HG03378 (cell line): ENCODE data around the gene FBXO41.
A peak's percentile ranks its signal among the peaks of the same experiment; 100 is the strongest.

Experiments
- ATAC-seq: cut with Tn5 transposase; IDR thresholded peaks from one replicate; pipeline ENCODE4 v1.9.1; 2021; ENCODE audit warnings: mild to moderate bottlenecking, moderate library complexity; ENCODE audit not compliant: unreplicated experiment

The FBXO41 gene

DNA sequence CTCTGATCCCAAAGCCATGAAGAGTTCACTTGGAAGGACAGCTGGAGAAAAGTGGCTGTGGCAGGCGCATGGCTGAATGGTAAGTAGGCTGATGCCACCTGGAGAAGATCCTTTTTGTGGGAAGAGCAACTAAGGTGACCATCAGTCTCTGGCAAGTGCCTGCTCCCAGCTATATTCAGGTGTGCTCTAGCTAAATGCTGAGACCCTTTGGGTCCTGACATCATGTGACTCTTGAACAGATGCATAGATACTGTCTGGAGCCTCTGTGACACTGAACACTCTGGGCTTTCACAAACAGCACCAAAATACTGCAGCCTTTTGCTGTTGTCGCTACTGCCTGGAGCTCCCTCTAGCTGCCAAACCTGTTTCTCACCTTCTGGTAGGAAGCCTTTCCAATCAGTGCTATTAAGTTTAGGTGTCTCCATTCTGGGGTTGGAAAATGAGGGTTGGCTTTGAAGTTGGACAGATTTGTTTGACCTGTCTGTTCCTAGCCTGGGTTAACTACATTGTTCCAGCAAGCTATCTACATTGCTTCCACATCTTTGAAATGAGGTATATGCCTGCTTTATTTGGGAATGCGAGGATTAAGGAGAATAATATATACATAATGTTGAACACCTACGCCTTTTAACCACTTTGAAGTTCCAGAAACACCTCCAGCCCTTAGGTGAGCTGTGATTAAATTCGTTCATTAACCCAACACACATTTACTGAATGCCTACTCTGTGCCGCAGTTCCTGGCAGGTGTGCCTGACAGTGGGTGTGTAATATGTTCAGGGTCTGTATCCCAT is 6.0 kb upstream of the FBXO41 start:
- no peak for ATAC-seq

DNA sequence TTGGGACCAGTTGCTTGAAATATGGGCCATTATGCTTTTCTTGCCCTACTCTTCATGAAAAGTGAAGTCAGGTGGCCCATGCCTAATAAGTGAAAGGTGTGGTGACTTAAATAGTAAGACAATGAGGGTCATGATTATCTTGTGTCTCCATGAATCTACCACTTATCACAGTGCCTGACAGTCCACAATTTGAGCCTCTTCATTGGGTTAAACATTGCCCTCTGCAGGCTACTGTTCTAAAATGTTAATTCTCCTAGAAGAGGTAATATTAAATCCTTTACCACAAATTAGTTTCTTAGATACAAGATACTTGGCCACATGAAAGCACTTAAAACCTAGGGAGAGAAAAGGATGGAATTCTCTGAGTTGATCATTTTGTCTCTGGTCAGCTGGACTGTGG is 5.0 kb upstream of the FBXO41 start:
- no peak for ATAC-seq

DNA sequence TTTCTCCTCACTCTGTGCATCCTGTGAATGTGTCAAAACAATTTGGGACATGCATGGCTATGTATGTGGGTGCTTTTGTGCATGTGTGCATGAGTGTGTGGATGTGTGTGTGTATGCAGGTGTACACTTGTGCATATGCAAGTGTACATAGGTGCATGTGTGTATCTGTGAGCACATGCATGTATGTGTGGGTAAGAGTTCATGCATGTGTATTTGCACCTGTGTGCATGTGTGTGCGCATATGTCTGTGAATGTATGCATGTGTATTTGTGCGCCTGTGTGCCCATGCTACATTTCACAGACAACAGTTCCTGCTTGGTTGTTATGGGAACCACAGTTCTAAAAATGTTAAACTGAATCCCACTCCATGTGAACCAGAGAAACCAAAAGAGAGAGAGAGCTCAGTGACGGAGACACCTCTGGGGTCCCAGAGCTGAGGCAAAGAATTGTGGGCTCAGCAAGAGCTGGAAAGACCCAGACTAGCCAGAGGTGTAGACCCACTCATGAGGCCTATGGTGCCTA is 1.9 kb upstream of the FBXO41 start:
- ATAC-seq: no peak

DNA sequence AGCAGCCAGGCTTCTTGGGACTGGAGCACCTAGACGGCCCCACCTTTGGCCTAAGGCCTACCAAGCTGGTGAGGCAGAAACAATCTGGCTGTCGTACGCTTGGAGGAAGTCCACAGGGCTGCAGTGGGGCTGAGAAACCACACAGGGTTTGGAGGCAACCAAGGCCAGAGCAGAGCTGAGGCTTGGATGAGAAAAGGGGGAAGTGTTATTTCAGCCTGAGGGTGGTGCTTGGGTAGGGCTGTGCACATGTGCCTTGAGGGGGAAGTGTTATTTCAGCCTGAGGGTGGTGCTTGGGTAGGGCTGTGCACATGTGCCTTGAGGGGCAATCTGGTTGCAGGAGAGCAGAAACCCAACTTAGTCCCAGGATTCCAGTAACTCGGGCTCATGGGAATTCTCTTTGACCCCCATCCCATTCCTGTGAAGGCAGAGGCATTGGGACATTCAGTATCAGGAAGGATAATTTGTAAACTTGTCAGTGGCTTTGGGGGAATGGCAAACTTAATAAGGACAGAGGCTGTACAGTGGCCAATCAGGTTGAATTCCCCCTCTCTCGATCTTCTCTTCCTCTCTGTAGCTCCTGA is 971 bp upstream of the FBXO41 start:
- ATAC-seq: peak; percentile 65

DNA sequence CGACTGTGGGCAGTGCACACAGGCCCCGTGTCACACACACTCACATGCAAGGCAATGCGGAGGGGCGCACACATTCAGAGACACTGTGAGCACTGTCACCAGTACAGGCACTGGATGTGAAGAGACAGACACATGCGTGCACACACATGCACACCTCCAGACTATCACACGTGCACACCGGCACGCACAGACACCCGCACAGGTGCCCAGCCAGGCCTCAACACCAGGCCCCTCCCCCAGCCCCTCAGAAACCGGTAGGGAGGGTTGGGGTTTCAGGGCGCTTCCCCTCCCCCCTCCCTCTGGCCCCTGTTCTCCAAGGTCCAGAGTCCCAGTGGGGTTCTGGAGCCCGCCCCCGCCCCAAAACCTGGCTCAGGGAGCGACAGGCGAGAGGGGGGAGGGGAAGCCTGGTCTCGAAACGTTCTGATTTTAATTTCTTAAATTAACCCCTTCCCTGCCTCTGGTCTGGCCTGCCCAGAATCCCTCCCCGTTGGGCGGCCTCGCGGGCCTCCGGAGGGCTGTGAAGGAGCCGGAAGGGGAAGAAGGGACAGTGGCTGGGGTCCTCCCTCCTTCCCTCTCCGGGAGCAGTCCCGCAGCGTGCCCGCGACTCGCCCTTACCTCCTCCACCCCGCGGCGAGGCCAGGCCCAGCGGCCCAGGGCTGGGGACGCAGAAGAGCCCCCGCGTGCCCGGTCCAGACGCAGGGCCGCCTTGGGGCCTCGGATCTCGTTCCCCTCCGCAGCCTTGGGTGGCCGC is 558 bp downstream of the FBXO41 start:
- ATAC-seq: no peak

DNA sequence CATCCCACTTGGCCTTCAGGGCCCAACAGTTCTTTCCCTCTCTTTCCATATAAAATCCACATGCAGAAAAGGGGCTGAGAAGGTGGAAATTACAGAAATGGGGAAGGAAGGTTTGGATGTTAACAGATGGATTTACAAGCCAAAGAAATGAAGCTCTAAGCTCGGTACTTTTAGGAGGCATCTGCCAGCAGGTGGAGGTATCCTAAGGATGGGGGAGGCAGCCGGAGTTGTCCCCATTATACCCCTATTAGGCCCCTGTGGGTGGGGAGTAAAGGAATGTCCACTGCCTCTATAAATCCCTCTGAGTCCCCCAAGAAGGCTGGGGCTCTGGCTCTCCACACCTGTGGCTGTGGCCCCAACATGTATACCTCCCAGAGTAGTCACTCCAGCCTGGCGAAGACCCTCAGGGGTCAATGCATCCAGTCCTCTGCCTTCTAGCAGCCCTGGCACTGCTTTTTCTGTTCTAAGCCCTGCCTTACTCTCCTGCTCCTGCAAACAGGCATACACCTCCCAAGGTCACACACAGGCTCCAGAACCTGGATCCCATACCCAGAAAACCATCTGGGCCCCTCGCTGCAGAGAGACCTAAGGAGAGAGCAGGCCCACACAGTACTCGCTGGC is 1.2 kb downstream of the FBXO41 start:
- no peak for ATAC-seq

DNA sequence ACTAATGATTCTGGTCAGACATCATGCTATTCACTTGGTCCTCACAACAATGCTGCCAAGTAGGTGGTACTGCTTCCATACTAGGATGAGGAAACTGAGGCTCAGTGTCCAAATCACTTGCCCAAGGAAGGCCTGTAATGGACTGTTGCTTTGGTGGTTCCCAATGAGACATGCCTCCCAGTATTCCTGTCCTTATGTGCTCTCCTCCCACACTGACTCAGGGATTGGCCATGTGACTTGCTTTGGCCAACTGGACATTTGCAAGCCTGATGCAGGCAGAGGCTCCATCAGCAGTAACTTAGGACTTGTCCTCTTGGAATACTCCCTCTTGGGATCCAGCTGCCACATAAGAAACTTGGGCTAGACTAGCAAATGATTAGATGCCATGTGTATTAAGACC is 3.0 kb downstream of the FBXO41 start:
- no peak for ATAC-seq

DNA sequence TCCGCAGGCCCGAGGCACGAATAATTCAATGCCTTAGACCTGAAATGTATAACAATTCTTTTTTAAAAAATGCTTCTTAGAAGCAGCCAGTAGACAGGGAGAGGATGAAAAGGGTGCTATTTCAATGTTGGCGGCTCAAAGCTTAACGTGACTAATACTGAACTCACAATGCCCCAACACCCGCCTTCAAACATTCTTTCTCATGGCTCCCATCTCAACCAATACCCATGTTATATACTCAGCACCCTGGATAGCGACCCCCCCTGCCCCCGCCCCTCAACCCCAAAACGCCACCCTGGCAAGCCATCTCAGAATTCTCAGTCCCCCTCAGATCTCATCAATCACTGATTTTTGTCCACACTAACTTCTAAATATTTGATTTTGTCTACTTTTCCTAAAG is 4.4 kb downstream of the FBXO41 start:
- no peak for ATAC-seq

DNA sequence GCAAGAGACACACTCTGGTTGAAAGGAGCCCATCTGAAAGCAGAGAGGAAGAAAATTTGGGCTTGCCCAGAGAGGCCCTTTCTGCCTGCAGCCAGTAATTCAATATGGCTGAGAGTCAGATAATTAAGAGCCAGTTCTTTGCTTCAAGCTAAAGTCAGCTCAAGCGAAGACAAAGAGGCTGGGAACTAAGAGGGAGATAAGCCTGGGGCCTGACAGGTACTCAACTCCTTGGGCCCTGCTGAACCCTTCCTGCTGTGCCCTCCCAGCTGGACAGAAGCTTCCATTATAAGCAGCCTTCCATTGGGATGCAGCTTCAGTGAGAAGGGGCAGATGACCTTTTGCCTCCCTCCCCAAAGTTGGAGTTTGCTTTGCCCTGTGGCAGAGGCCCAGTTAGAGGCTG is 12.0 kb downstream of the FBXO41 start:
- ATAC-seq: no peak

DNA sequence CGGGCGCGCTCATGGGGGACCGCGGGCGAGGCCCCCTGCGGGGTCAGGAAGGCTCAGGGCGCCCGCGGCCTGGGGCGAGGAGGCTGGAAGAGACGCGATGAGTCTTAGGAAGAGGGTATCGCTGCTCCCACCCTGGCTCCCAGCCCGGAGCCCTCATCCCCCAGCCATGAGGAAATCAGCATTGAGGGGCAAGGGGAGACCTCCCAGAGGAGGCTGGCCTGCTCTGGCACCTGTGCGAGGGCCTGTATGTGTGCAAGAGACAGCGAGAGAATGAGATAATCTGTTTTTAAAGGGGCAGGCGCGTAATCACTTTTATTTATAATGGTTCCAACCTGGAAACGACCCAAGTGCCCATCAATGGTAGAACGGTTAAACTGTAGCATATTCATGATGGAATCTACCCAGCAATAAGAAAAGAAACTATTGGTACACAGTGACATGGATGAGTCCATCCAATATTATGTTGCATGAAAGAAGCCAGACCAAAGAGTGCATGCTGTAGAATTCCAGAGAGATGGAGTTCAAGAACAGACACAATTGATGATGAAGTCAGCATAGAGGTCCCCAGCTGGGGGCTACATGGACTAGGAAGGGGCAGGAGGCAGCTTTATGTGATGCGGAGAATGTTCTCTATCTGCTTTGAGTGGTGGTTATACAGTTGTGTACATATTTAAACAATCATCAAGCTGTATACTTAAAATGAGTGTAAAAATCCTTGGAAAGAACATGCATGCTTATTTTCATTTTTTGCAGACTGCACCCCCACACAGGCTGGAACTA is 14.4 kb downstream of the FBXO41 start:
- no peak for ATAC-seq

DNA sequence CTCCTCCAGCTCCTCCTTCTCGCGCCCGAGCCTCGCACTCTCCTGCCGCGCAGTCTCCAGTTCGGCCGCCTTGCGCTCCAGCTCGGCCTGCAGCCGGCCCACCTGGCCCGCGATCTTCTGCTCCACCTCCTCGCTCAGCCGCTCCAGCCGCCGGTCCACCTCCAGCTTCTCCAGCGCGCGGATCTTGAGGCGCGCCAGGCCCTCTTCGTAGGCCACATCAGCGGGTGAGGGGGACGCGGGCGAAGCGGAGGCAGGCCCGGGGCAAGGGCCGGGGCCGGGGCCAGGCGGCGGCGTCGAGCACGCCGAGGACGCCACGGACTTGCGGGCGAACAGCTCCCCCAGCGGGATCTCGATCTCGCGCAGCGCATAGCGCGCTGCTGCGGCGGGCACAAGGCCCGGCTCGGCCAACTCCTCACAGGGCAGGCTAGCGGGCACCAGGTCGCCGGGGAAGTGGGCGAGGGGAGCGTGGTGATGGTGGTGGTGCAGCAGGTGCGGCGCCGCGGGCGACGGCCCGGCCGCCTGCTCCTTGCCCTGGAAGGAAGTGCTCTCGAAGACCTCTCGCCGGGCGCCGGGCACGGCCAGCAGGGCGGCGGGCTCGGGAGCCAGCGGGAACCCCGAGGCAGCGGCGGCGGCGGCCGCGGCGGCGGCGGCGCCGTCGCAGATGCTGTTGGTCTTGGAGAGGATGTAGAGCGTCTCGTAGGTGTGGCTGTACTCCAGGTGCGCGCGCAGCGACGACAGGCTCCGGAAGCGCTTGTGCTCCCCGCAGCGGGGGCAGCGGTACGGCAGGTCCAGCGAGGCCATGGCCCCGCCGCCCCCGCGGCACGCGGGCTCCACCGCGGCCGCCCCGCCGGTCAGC is 15.2 kb downstream of the FBXO41 start:
- no peak for ATAC-seq

DNA sequence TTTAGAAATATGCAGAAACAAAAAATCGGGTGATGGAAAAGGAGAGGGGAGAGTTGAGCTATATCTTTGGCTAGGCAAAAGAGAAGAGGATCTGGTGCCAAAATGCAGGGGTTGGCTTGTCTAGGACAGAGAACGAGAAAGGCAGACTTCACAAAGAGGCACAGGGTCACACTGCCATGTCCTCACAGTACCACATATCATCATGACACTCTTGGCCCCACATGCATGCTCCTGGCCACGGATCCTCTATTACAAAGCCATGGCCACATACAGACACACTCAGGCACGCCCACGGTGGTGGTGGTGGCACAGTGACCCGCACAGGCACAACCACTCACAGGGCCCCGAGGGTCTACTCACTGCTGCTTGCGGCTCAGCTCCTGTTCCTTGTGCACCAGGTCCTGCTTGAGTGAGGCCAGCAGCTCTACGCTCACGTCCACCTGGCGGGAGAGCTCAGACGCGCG is 15.9 kb downstream of the FBXO41 start:
- ATAC-seq: no peak

DNA sequence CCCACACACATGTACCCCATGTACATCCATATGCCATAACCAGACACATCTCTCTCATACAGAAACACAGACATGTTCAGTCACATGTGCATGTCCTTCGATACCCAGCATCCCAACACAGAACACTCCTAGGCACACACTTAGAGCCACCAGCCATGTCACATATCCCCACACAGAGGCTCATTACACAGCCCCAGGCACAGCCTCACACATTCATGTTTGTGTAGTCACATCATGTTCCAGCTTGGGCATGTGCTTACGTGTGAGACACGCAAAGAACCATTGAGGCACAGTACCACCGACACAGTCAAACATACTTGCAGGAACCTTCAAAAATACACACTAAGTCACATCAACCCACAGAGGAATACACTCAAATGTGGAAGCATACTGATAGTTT is 17.3 kb downstream of the FBXO41 start:
- no peak for ATAC-seq

DNA sequence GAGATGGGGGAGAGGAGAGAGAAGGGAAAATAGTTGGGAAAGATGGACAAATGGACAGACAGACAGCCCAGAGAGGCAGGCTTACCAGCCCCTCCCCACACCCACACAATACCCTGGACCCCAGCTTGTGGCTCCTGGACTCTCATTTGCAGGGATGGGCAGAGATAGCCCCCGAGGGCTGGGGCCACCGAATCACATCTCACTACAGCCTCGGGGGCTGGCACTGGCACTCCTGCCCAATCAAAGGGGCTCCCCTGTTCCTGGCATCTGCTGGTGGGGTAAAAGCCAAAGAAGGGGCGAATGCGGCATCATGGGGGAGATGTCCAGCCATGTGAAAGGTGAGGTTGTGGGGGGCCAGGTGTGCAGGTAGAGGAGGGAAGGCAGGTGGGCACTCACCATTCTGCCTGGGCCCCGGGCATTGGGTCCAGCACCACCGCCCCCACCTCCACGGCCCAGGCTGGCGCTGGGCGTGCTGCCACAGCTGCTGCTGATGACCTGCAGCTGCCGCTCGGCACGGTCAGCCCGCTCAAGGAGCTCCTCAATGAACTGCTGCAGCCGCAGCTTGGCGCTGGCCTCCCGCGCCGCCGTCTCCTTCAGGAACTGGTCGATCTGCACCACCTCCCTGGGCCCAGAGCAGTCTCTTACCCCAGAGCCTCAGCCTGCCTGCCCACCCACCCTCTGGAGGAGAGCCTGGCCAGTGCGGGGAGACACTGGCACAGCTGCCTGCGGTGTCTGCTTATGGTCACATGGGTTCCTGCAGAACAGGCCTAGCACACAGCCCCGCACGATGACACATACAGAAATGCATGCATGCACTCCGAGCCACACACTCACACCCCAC is 18.0 kb downstream of the FBXO41 start:
- no peak for ATAC-seq

DNA sequence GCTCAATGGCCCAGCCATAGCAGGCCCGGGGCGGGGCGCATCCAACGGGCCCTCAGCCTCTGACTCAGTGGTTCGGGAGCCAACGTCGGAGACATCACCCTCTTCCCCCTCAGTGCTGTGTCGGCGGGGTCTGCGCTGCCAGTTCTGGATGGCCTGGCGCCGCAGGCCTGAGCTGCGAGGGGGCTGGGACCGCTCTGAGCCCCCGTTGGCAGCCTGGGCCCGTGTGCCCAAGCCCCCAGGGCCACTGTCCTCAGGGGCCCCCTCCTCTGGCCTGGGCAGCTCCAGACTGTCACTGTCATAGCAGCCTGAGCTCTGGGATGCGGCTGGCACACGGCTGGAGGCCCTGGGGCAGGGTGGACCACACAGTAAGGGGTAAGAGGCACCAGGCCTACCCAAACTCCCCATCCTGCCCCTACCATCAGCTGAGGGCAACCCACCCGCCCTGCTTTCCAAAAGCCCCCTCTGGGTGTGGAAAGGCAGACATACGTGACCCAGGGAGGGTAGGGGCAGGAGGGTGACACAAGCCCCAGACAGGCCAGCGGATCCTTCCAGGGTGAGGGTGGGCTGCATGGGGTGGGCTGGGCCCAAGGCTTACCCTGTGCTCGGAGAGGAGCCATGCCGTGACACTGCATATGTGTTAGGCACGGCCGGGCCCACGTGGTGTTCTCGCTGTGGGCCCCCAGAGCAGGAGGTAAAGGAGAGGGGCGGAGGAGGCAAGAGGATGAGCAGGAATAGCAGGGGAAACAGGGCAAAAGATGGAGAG is 18.8 kb downstream of the FBXO41 start:
- ATAC-seq: no peak

DNA sequence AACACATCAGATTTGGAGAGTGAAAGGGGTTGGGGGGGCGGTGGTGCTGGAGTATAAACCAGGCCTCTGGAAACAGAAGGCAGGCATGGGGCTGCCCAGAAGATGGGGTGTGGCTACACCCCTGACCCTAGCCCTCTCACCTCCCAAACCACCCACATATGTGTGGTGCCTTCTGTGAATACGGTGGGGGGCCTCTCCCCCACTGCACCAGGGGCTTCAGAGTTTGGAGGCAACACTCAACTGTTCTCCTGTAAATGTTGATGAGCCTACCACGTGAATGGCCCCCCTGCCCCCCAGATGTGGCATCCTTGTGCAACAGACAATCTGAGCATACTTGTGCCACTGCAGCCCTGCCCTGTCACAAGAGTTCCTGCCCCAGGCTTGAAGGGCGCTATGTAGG is 19.5 kb downstream of the FBXO41 start:
- no peak for ATAC-seq

DNA sequence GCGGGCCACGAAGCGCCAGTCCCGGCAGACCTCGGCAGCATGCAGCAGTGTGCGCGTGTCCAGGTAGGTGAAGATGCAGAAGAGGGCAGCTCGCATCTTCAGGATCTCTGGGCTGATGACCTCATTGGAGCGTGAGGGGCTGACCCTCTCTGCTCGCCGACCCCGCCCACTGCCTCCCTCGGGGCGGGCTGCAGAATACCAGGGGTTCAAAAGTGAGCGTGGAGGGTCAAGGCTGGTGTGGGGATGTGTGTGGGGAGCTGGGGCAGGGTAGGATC is 20.0 kb downstream of the FBXO41 start:
- no peak for ATAC-seq
